Cortex of kidney (tissue), 1 donor: ENCODE measurements around the gene PAM.
"Not testable (repeated sequence)": the region's sequence is repeated elsewhere in the genome, so short reads cannot be mapped to it uniquely, and the experiment has no call there.

Experiments
- DNase-seq: peaks from one replicate; lab custom pipeline; 2025; lab: John Stamatoyannopoulos, UW

Gene PAM

DNA sequence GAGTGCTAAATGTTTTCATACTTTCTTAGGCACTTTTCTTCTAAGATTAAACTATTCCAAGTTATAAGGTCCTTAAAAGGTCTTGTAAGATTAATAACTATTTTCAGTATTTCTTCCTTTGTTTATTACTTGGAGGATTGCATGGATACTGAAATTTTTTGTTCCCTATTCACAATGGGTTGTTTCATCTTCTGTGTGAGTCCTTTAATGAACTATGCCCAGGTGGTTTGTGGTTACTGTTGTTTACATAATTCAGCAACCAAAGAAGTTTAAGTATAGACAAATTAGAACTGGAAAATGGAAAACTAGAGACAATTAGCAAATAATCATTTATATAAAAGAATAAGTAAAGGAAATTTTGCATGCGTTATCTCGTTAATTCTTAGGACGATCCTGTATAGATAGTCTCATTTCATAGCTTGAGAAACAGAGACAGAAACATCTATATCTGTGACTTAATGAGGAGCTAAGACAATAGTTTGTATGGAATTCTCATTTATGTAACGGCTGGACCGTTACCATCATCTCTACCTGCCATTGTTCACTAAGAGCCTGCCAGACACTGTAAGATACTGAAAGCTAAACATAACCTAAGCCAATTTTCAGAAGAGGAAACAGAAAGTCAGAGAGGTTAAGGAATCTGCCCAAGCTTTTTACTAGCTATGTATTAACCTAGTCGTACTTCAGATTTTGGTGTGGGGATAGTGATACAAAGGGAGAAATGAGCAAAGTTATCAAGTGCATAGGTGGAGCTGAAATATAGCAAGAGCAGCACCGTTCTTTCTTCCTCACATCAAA is 148.2 kb downstream of the PAM start:
- no peak for DNase-seq

- DNase-seq = no peak
Observed at GRCh38 chr5:102905056-102905455, 150.0 kb downstream of the PAM start.

DNA sequence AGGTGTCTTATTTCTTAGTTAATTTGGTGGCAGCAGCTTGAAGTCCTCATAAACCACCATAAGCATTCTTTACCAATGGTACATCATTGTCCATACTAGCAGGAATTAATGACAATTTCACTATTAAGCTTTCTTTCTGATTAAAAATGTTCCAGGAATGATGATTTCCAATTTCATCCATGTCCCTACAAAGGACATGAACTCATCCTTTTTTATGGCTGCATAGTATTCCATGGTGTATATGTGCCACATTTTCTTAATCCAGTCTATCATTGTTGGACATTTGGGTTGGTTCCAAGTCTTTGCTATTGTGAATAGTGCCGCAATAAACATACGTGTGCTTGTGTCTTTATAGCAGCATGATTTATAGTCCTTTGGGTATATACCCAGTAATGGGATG is 152.0 kb downstream of the PAM start:
- not testable (repeated sequence) for DNase-seq

DNA sequence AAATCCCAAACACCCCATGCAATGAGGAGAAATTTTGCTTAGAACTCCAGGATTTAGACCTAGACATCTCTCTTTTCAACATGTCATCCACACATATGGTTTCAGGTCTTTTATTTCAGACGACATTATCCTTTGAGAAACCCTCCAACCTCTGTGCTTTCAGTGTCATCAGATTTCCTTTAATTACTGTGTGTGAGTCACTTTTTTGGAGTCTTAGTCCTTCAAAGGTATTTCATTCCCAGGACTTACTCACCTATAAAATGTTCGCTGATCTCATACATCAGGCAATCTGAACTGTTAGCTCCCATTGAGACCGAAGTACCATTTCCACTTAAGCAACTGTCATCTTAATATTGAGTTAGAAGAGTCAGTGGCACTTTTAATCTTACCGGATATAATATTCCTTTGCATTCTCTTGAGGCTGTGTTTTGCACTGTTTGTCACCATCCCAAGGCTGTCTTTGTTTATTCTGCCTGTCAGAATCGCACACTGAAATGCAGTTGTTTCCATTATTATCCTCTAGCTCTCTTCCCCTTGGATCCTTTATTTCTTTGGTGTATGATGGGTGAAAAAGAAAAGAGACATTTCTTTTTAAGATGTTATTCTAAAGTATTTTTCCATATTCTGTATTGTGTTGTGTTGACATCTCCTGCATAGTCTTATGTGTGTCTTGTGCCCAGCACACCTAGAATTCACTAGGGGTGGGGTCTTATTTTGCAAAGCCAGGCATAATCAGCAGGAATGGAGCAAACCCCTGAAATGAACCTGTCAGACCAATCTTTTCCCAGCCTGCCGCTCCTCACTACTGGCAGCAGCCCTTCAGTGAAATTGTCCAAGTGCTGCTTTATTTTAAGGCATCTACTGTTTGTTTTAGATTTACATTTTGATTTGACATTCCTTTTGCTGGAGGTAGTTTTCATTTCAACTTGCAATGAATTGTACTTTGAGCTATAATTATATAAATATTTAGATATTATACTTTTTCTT is 155.4 kb downstream of the PAM start:
- DNase-seq = no peak

DNA sequence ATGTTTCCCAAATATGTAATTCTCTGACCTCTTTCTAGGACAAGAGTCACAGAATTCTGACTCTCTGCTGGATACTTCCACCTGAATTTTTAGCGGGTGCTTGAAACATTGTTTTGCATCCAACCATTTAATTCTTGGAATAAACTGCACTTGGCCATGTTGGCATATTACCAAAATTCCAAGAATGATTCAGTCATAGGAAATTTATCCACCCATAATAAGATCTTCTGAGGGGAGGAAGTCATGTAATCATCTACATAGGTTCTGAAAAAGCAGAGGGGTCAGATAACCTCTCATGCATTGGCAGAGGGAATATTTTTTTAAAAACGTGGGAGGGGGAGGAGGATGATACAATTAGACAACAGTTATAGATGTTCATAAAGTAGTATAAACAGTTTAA is 156.9 kb downstream of the PAM start:
- DNase-seq = no peak

GRCh38 chr5:102916109-102916508 is 161.0 kb downstream of the PAM start:
- DNase-seq = no peak

DNA sequence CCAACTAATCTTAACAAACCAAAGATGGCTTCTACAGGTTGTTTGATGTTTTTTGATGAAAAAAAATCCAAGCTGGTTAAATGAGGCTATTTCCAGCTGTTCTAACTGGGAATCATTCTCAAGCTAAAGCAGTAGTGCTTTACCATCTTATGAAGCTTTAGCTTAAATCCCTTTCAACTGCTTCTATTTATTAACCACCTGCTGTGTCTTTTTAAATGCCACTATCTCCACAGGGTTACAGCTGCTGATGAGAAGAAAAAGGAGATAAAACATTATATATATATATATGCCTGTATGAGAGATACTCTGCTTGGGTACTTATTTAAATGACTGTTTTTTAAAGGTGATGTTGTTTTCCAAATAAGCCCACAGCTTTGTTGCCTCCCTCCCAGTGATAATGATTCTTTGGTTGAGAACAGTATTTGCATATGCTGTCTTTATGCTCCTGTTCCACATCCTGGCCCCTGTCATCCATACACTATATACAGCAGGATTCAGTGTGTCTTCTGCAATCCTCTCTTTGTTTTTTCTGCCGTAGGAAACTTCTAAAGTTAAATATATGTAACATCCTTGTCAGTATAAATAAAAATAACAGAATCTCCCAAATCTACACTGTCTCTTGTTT is 164.0 kb downstream of the PAM start:
- no peak for DNase-seq

- no peak for DNase-seq
Observed at GRCh38 chr5:102920762-102921161, 165.7 kb downstream of the PAM start.

DNA sequence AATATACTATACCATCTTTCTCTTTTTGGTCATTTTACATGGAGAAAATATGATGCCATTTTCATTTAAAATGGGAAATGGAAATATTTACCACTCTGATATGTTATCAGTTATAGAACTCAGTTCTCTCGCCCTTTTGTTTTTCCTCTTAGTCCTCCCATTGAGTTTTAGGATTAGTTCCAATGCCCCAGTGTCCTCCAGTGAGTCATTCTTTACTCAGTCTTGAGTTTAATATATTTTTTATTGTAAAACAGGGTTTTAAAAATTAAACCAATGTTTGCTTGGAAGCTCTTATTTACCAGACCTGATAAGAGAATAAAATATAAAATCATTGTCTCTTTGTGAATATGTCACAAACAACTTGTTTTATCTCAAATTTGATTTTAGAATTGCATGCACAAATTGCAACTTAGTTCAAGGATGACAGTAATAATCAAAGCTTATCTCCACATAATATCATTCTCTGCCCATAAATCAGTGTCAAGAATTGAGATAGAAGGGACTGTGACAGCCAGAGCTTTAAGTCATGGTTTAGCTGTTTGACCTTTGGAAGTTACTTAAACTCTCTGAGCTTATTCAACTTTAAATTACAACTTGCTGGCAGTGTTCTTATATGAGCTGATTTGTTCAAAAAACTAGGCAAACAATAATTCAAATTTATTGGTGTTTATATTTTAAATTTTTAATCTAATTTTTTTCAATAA is 166.4 kb downstream of the PAM start:
- no peak for DNase-seq

- no peak for DNase-seq
Observed at GRCh38 chr5:102922111-102922720, 167.1 kb downstream of the PAM start.

DNA sequence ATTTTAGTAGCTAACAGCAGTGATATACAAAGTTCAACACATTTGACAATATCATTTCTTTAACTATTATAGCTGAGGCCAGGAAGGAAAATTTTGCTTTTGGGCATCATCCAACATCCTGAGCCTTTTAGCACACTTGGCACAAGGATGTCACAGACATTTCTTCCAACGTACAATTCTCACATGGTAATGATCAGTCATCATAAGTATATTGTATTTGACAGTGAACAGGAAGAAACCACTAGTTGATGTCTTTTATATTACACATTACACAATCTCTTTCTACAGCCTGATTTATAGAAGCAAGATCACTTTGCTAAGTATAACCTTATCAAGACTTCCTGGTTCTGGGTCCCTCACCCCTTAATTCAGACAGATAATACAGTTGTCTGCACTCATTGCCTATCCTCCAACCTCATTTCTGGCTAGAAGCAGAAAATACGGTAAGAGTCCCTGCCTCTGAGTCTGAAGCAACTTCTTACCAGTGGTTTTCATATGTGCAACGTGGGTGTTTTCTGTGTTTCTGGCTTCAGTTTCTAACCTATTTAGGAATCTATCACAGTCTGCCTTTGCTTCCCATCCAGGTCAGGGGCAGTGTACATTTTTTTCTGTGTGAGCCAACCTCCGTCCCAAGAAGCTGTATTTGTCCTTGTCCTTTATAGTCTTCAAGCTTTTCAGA is 167.8 kb downstream of the PAM start:
- no peak for DNase-seq

GRCh38 chr5:102924963-102925362 is 169.9 kb downstream of the PAM start:
- no peak for DNase-seq

- DNase-seq = no peak
Observed at GRCh38 chr5:102927007-102927406, 171.9 kb downstream of the PAM start.

GRCh38 chr5:102930244-102930643 is 175.1 kb downstream of the PAM start:
- DNase-seq = no peak

DNA sequence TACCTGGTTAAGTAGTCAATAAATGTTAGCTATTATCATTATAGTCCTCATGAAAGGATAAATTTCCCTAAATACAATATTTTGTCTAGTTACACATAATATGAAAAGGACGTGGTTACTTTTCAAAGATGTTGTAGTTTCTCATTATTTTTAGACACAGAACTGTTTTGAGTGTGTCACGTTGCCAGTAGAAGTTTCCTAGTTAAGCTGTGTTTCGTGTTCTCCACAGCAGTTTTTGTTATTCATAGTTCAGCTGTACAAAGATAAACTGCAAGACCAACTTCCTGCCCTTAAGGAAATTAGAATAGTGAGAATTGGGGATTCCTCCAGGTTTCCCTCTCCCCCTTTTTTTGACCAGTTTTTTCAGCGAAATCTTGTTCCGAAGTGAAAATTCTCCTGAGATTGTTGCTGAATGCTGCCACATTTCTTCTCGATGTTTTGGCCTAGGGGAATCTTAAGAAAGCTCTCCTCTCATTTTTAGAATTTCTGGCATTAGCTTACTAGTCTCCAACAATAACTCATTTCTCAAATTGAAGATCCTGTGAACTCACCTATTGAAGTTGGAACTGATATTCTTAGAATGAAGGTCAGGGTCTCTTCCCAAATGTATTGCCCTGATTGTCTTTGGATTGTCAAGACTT is 176.1 kb downstream of the PAM start:
- no peak for DNase-seq

GRCh38 chr5:102932781-102933180 is 177.7 kb downstream of the PAM start:
- DNase-seq = no peak

- no peak for DNase-seq
Observed at GRCh38 chr5:102933316-102933715, 178.2 kb downstream of the PAM start.

DNA sequence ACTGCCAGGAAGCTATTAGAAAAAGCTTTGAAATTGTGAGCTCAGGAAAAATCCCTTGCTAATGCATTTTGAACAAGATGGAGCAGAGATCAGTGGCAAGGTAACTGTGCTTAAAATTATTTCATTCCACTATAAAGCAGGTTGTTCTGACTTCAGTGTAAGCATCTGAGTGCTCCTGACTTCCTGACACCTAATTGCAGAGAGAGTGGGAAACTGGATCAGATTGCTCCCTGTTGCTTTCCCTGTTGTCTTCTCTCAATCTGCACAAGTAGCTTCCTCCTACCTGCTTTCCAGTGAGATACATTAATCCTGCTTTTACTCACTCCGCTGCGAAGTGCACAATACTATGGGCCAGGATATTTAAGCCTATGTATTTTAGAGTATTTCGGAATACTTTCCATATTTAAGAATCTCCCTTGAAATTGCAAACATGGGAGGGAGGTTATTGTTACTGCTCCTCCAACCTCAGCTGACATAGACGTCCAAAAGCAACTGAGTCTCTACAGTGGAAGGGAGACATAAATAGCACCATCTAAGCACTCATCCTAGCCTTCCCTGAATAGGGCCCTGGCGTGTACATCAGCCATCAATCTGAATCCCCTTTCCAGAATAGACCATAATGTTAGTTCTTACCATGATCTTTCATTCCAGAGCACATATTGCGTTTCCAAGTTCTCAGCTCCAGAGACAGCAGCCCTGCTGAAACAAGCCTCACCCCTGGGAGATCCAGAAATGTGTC is 178.8 kb downstream of the PAM start:
- DNase-seq = no peak

- DNase-seq = no peak
Observed at GRCh38 chr5:102937894-102938293, 182.8 kb downstream of the PAM start.

- no peak for DNase-seq
Observed at GRCh38 chr5:102941111-102941510, 186.0 kb downstream of the PAM start.
